ENCODE data around the gene IRS2. TPM values are rescaled to one million over a fixed set of nuclear protein-coding genes. Genes with fewer than 3 reads are reported as not detected.
A peak's percentile ranks its signal among the peaks of the same experiment; 100 is the strongest.

IRS2 gene
- total RNA-seq, 1 donor from 2014 or later, result 14.9 TPM

DNA sequence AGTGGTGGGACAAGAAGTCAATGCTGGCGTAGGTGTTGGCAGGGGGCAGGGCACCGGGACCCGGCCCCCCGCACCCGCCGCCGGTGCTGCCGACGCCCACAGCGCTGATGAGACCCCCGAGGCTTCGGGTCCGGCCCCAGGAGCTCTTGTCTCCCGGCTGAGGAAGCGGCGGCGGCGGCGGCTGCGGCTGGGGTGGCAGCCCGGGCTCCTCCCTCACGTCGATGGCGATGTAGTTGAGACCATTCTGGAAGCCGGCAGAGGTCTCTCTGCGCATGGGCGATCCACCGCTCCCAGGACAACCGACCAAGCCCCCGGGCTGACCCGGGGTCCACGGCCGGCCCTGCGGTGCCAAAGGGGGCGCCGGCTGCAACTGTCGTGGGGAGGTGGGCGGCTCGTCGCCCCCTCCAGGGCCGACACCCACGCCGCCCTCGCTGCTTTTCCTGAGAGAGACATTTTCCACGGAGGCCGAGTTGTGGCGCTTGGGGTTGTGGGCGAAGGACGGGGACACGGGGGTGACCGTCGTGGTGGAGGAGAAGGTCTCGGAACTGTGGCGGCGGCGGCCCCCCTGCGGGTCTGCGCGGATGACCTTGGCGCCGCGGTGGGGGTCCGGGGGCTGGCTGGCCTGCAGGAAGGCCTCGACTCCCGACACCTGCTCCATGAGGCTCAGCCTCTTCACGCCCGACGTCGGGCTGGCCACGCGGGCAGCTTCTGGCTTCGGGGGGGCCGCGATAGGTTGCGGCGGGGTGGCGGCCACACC is 4.1 kb downstream of the IRS2 start:
- no peaks in the 10 kb centered on the region for H3K9me3 ChIP-seq (replicated peaks)
- TF ChIP-seq, protein P1, sequence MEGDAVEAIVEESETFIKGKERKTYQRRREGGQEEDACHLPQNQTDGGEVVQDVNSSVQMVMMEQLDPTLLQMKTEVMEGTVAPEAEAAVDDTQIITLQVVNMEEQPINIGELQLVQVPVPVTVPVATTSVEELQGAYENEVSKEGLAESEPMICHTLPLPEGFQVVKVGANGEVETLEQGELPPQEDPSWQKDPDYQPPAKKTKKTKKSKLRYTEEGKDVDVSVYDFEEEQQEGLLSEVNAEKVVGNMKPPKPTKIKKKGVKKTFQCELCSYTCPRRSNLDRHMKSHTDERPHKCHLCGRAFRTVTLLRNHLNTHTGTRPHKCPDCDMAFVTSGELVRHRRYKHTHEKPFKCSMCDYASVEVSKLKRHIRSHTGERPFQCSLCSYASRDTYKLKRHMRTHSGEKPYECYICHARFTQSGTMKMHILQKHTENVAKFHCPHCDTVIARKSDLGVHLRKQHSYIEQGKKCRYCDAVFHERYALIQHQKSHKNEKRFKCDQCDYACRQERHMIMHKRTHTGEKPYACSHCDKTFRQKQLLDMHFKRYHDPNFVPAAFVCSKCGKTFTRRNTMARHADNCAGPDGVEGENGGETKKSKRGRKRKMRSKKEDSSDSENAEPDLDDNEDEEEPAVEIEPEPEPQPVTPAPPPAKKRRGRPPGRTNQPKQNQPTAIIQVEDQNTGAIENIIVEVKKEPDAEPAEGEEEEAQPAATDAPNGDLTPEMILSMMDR (IDR thresholded peaks at IDR 0.05; ENCODE audit: borderline replicate concordance), result no peak
- no peak overlapping the region for H3K27ac ChIP-seq (replicated peaks)
- H3K27me3 ChIP-seq (ENCODE audit: low read depth), result peaks cover 13% of the 10 kb centered on the region
- peaks cover 31% of the 10 kb centered on the region for H3K36me3 ChIP-seq
- peaks cover 79% of the 10 kb centered on the region for H3K4me1 ChIP-seq
- peak overlapping the region; percentile 78 for H3K4me3 ChIP-seq
- DNase-seq, result no peak
- intact Hi-C loops (cut with micrococcal nuclease), result loop anchor here (10.0 kb wide), 1 partner anchor 353 kb away; no protein-coding TSS in a partner anchor

DNA sequence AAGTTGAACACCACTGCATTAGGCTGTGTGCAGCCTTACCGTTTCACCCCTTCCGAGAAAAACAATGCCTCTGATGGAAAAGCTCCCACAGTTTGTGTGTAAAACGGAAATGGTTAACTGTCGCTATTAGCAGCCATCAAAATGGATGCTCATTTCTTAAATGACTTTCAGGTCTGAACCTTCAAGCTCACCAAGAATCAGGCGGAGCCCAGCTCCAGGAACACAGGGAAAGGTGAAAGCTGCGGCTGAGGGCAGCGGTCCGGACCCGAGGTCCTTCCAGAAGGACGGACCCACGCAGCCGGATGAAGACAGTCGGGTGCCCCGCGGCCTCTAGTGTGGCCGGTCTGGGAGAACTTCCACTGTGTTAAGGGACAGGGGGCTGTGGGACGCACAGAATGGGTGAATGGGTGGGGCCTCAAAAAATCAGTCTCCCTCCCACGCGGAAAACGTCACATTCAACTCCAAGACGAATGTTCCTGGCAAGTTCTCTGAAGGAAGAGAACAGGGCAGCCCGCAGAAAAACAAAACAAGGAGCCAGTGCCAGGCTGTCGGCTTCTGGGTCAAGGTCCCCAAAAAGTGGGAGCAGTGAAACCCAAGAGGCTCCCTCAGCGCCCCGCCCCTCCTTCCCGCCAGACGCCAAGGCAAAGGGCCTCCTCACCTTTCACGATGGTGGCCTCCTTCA is 4.9 kb downstream of the IRS2 start:
- H3K4me3 ChIP-seq, result peak overlapping the region; percentile 78
- H3K36me3 ChIP-seq, result peaks cover 31% of the 10 kb centered on the region
- H3K27ac ChIP-seq (replicated peaks), result no peak overlapping the region
- peaks cover 9% of the 10 kb centered on the region for H3K27me3 ChIP-seq (ENCODE audit: low read depth)
- no peaks in the 10 kb centered on the region for H3K9me3 ChIP-seq (replicated peaks)
- intact Hi-C loops (cut with micrococcal nuclease), result loop anchor here (10.0 kb wide), 1 partner anchor 353 kb away; no protein-coding TSS in a partner anchor
- H3K4me1 ChIP-seq, result peaks cover 80% of the 10 kb centered on the region
- TF ChIP-seq, protein P1 (IDR thresholded peaks at IDR 0.05; ENCODE audit: borderline replicate concordance), result no peak
- no peak for DNase-seq

- peaks cover 9% of the 10 kb centered on the region for H3K27me3 ChIP-seq (ENCODE audit: low read depth)
- H3K4me1 ChIP-seq, result peaks cover 86% of the 10 kb centered on the region
- no peak overlapping the region for H3K27ac ChIP-seq (replicated peaks)
- no peaks in the 10 kb centered on the region for H3K9me3 ChIP-seq (replicated peaks)
- TF ChIP-seq, protein P1 (IDR thresholded peaks at IDR 0.05; ENCODE audit: borderline replicate concordance), result no peak
- DNase-seq, result no peak
- H3K4me3 ChIP-seq, result peak overlapping the region; percentile 78
- intact Hi-C loops (cut with micrococcal nuclease), result loop anchor here (10.0 kb wide), 1 partner anchor 354 kb away; no protein-coding TSS in a partner anchor
- peaks cover 31% of the 10 kb centered on the region for H3K36me3 ChIP-seq
These were observed 5.5 kb downstream of the IRS2 start for GRCh38 chr13:109780845-109781383.

DNA sequence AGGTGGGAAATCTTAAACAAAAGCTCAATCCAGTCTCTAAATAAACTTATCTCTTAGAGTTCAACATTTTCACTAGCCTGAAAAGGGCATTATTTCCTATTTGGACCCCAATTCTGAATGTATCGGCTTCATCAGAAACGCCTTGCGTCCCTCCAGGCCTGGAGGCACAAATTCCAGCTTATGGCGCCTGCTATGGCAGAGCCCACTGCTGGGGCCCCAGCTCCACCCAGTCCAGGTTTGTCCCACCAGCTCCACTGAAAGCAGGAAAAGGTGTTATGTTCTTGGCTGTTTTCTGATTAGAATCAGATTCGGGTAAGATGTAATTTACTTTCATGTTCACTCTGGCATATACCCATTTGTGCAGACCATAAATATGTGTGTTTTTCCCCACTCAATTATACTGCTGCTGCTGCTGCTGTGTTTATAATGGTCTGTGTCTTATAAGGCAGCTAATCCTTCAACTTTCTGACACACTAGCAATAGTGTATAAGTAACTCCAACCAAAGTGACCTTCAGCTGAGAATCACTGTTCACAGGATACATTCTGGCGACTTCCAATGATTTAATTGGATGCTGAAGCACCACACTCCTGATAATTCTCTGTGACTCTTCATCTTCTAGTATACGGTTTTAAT is 6.4 kb downstream of the IRS2 start:
- intact Hi-C loops (cut with micrococcal nuclease), result loop anchor here (10.0 kb wide), 1 partner anchor 355 kb away; no protein-coding TSS in a partner anchor

More for the DNA sequence above, 6.4 kb downstream of the IRS2 start:
- H3K27me3 ChIP-seq (ENCODE audit: low read depth), result peaks cover 7% of the 10 kb centered on the region
- no peak overlapping the region for H3K27ac ChIP-seq (replicated peaks)
- DNase-seq, result no peak
- TF ChIP-seq, protein P1 (IDR thresholded peaks at IDR 0.05; ENCODE audit: borderline replicate concordance), result no peak
- H3K9me3 ChIP-seq (replicated peaks), result no peaks in the 10 kb centered on the region
- peaks cover 31% of the 10 kb centered on the region for H3K36me3 ChIP-seq
- H3K4me1 ChIP-seq, result peaks cover 88% of the 10 kb centered on the region
- H3K4me3 ChIP-seq, result peak overlapping the region; percentile 78

Measured in left ventricle myocardium inferior (tissue), 1 donor.